ENCODE data around the gene C6orf47. TPM values are rescaled to one million over a fixed set of nuclear protein-coding genes. Genes with fewer than 3 reads are reported as not detected.

The C6orf47 gene
- total and polyA plus RNA-seq, 2 of the 8 experiments (the other 6 are each of a cell fraction or from before 2014, with no cell fraction given), result 4.7 to 14.6 TPM

DNA sequence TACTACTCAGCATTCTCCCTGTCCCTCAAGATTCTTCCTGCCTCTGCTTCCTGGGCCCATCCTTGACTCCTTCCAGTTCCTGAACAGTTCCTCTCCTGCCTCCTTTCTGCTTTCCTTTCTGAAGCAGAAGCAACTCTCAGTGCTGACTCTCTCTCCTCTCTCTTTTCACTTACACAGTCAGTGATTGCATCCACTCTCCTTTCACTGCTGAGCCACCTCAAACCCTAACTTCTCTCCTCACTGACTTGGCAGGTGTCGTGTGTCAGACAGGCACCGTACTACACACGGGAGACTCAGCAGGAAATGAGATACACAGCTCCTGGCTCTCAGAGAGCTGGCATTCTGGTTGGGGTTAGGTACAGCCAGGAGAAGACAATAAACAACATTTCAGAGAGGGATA lies 37.0 kb upstream of the C6orf47 start (continued):
- TF ChIP-seq RFX5 (IDR thresholded peaks at IDR 0.05; ENCODE audit: borderline replicate concordance, low read depth, low read length) (no peak), ZNF274 (IDR thresholded peaks at IDR 0.05; ENCODE audit: borderline replicate concordance, extremely low read depth, low read length) (no peak), SIX5 (IDR thresholded peaks at IDR 0.05; ENCODE audit: low read depth, low read length) (no peak), POLR2AphosphoS5 (IDR thresholded peaks at IDR 0.05; ENCODE audit: low read depth, low read length) (no peak), TAF1 (IDR thresholded peaks at IDR 0.05; ENCODE audit: low read depth, low read length) (no peak)
